Thymus (tissue), 11 donors: ENCODE measurements around the gene RUFY1. TPM values are rescaled to one million over a fixed set of nuclear protein-coding genes. Genes with fewer than 3 reads are reported as not detected.

Experiments used
- DNase-seq, 9 donors: peaks; one replicate each; pipeline ENCODE4 v3.0.0-alpha.2; 2013; ENCODE audit warnings: low spot score in 9 of 9, low read depth in 6 of 9, missing footprints in 1 of 9
- H3K27ac ChIP-seq, 2 donors: one replicate each; pipeline ENCODE4 v1.5.1; 2013; ENCODE audit warnings: control low read depth in 1 of 2, low read depth in 1 of 2, low read length in 1 of 2, mild to moderate bottlenecking in 1 of 2, moderate library complexity in 1 of 2
- H3K27me3 ChIP-seq, 2 donors: one replicate each; pipeline ENCODE4 v1.5.1; 2013; ENCODE audit warnings: low read length in 1 of 2; ENCODE audit not compliant: control insufficient read depth in 2 of 2, insufficient read depth in 1 of 2
- H3K36me3 ChIP-seq, 2 donors: one replicate each; pipeline ENCODE4 v1.5.1; 2013; ENCODE audit warnings: low read length in 1 of 2, mild to moderate bottlenecking in 1 of 2, moderate library complexity in 1 of 2; ENCODE audit not compliant: control insufficient read depth in 2 of 2, insufficient read depth in 2 of 2
- H3K4me1 ChIP-seq, 2 donors: one replicate each; pipeline ENCODE4 v1.5.1; 2013; ENCODE audit warnings: low read length in 2 of 2; ENCODE audit not compliant: control insufficient read depth in 2 of 2, insufficient read depth in 2 of 2
- H3K4me3 ChIP-seq, 2 donors: one replicate each; pipeline ENCODE4 v1.5.1; 2013; ENCODE audit warnings: low read length in 2 of 2, control low read depth in 1 of 2, mild to moderate bottlenecking in 1 of 2
- H3K9me3 ChIP-seq, 2 donors: one replicate each; pipeline ENCODE4 v1.5.1; 2013; ENCODE audit warnings: low read length in 1 of 2, mild to moderate bottlenecking in 1 of 2; ENCODE audit not compliant: control insufficient read depth in 2 of 2, insufficient read depth in 1 of 2
- WGBS: extraction: QIAGEN DNeasy Blood & Tissue Kit; methylation state at CpG from one replicate; pipeline ENCODE4 v1.1.7; 2013; 5-methylcytosine and 5-hydroxymethylcytosine counted together
- polyA plus RNA-seq: library from polyadenylated mRNA; stranded (reverse); fragments of 200-250 nt; gene quantifications from one replicate; pipeline ENCODE4 v1.2.3, GENCODE V29; 2013
- total RNA-seq: library from RNA; stranded (reverse); fragments of 120-200 nt; gene quantifications from one replicate; pipeline ENCODE4 v1.2.4, GENCODE V29; 2013
- donor health status: healthy.

The RUFY1 gene
- total and polyA plus RNA-seq, 2 donors: 31.5 to 40.9 TPM

DNA sequence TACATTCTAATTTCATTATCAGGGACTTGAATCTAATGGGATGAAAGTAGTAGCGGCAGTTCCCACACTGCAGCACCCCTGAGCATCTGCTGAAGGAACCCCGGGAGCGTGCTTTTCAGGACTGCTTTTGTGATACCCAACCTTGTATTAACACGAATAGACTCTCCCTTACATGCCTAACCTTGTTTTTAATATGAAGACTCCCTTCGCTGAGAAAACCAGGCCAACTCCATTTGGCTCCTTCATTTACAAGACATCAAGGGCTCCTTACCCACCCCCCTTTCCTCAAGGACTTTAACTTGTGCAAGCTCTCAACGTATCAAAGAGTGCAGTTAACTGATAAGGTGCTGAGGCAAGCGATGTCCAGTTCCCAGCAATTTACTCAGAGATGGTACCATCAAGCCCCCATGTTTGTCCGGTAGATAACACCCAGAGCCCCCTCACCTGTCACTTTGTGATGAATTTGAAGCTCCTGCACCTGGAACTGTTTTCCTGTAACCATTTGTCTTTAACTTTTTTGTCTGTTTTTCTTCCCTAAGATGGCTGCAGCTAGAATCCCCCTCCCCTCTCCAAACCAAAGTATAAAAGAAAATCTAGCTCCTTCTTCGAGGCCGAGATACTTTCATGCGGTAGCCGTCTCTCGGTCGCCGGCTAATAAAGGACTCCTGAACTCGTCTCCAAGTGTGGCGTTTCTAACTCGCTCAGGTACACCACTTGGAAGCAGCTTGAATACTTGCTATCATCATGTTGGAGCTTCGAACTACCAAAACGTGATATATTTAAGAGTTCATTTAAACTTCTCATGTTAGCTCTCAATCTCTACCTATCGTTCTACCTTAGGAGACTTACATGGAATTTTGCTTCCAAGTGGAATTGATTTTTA, 62.5 kb downstream of the RUFY1 start:
- H3K27me3 ChIP-seq: no peaks in the 10 kb centered on the region
- peaks cover 6 to 34% of the 10 kb centered on the region in 2 donors for H3K4me1 ChIP-seq
- H3K36me3 ChIP-seq: peaks cover 76 to 90% of the 10 kb centered on the region in 2 donors
- WGBS: 93% methylated on average over 21 of the region's 21 CpGs
- H3K4me3 ChIP-seq: no peak overlapping the region
- no peak for DNase-seq
- no peaks in the 10 kb centered on the region for H3K9me3 ChIP-seq
- H3K27ac ChIP-seq: no peak overlapping the region

DNA sequence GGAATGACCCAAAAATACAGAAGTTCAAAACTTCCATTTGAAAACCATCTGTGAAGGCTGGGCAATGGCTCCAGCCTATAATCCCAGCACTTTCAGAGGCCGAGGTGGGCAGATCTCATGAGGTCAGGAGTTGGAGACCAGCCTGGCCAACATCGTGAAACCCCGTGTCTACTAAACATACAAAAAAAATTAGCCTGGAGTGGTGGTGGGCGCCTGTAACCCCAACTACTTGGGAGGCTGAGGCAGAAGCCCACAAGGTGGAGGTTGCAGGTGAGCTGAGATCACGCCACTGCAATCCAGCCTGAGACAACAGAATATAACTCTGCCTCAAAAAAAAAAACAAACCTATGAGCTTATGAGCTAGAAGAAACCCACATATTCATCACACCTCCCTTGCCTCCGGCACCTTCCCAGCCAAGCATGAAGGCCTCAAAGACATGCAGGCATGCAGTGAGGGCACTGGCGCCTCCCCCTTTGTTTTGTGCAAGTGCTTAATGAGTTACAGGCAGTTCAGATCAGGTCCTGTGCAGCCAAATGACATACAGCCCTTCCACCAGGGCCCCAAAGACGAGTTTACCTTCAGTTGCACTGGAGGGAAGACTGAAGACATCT, 63.2 kb downstream of the RUFY1 start:
- peaks cover 76 to 94% of the 10 kb centered on the region in 2 donors for H3K36me3 ChIP-seq
- 93% methylated on average over 8 of the region's 8 CpGs for WGBS
- H3K9me3 ChIP-seq: no peaks in the 10 kb centered on the region
- H3K4me1 ChIP-seq: peaks cover 3 to 32% of the 10 kb centered on the region in 2 donors
- H3K27ac ChIP-seq: no peak overlapping the region
- no peak for DNase-seq
- H3K27me3 ChIP-seq: no peaks in the 10 kb centered on the region
- H3K4me3 ChIP-seq: no peak overlapping the region

GRCh38 chr5:179614745-179615144, 64.4 kb downstream of the RUFY1 start:
- H3K9me3 ChIP-seq: no peaks in the 10 kb centered on the region
- WGBS: 93% methylated on average over 8 of the region's 8 CpGs
- peaks cover 3 to 24% of the 10 kb centered on the region in 2 donors for H3K4me1 ChIP-seq
- no peak overlapping the region for H3K27ac ChIP-seq
- peaks cover 68 to 96% of the 10 kb centered on the region in 2 donors for H3K36me3 ChIP-seq
- no peak for DNase-seq
- no peaks in the 10 kb centered on the region for H3K27me3 ChIP-seq
- H3K4me3 ChIP-seq: no peak overlapping the region

- no peaks in the 10 kb centered on the region for H3K9me3 ChIP-seq
- peaks cover 64 to 94% of the 10 kb centered on the region in 2 donors for H3K36me3 ChIP-seq
- H3K27me3 ChIP-seq: no peaks in the 10 kb centered on the region
- 86% methylated on average over 2 of the region's 2 CpGs for WGBS
- H3K4me1 ChIP-seq: peaks cover 3 to 20% of the 10 kb centered on the region in 2 donors
- no peak overlapping the region for H3K4me3 ChIP-seq
- DNase-seq: no peak
- no peak overlapping the region for H3K27ac ChIP-seq
These were observed 64.8 kb downstream of the RUFY1 start for GRCh38 chr5:179615203-179615602.

GRCh38 chr5:179616002-179616594, 65.7 kb downstream of the RUFY1 start:
- peaks cover 62 to 94% of the 10 kb centered on the region in 2 donors for H3K36me3 ChIP-seq
- no peak overlapping the region for H3K4me3 ChIP-seq
- WGBS: 96% methylated on average over 9 of the region's 9 CpGs
- H3K4me1 ChIP-seq: peaks cover 5 to 14% of the 10 kb centered on the region in 2 donors
- H3K9me3 ChIP-seq: no peaks in the 10 kb centered on the region
- DNase-seq: no peak
- H3K27ac ChIP-seq: no peak overlapping the region
- H3K27me3 ChIP-seq: no peaks in the 10 kb centered on the region

DNA sequence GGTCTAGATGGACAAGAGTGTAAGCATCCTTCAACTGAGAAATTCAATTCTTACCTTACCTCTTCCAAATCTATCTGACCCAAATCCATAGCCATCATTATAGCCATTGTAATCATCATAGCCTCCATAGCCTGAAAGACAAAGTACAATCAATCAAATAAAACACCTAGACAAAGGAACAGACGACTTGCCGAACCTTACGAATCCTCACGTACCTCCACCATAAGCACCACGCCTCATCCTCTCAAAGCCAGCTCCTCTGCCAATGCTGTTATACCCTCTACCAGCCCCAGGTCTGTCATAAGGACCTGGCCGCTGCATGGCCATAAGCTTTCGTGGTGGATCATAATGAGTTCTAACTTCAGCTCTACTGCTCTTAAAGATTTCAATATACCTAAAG, 67.6 kb downstream of the RUFY1 start:
- Histone ChIP-seq H3K27me3 (no peaks in the 10 kb centered on the region), H3K36me3 (peaks cover 50 to 93% of the 10 kb centered on the region in 2 donors), H3K27ac (no peak overlapping the region), H3K4me3 (no peak overlapping the region), H3K4me1 (peaks cover 5 to 18% of the 10 kb centered on the region in 2 donors), H3K9me3 (no peaks in the 10 kb centered on the region)
- no peak for DNase-seq
- 87% methylated on average over 7 of the region's 7 CpGs for WGBS

DNA sequence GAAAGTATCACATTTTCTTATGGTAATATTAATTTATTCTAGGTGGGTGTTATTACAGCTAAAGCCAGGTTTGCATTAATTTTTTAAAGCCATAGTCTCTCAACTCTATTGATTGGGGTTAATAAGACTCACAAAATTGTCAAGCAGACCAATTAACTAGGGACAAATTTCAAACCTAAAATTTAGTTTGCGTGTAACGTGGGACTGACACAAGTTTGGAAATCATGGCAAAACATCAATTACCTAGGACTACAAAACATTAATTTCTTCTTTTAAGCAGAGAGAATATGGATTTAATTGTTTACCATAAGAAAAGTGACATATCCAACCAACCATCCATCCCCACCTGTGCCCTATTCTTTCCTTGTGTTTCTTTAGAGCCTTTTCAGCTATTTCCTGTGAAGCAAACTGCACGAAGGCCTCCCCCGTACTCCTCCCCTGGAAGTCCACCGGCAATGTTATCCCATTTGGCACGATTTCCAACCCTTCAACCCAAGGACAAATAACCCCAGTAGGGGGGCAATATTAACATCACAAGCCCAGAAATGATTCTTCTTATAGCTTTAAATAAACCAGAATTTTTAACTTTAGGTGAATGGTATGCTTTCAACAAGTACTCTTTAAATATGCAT, 68.7 kb downstream of the RUFY1 start:
- peak overlapping the region; percentile 0 to 99 for H3K4me3 ChIP-seq
- DNase-seq: no peak
- WGBS: 50% methylated on average over 6 of the region's 6 CpGs
- H3K36me3 ChIP-seq: peaks cover 39 to 82% of the 10 kb centered on the region in 2 donors
- H3K9me3 ChIP-seq: no peaks in the 10 kb centered on the region
- no peaks in the 10 kb centered on the region for H3K27me3 ChIP-seq
- no peak overlapping the region for H3K27ac ChIP-seq
- peaks cover 5 to 14% of the 10 kb centered on the region in 2 donors for H3K4me1 ChIP-seq

DNA sequence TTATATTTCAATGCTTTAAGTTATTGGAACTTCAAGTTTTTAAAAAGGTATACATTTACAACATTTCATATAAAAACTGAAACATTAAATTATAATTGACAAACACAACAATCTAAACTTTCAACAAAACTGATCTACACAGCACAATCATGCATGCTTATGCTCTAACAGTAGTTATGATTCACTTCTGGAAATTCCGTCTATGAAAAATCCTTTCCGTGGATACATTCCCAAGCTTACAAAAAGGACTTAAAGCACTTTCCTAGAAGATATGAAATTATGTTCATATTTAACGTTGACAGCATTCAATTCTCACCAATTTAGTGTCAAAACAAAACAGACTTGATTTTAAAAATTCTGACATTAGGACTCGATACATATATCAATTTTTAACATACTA, 69.4 kb downstream of the RUFY1 start:
- DNase-seq: no peak
- WGBS: 47% methylated on average over 4 of the region's 4 CpGs
- H3K27ac ChIP-seq: no peak overlapping the region

More for the DNA sequence above, 69.4 kb downstream of the RUFY1 start:
- H3K4me3 ChIP-seq: peak overlapping the region; percentile 33 to 99
- peaks cover 11 to 21% of the 10 kb centered on the region in 2 donors for H3K4me1 ChIP-seq
- no peaks in the 10 kb centered on the region for H3K9me3 ChIP-seq
- no peaks in the 10 kb centered on the region for H3K27me3 ChIP-seq
- H3K36me3 ChIP-seq: peaks cover 37 to 74% of the 10 kb centered on the region in 2 donors
